Transverse colon (tissue), 3 donors: ENCODE results near the gene UBASH3A.

Experiments used
- CTCF ChIP-seq, 5 experiments: fragments of 200-600 bp in 3 of 5; fragments of 450-650 bp in 2 of 5; sonication (generic) in 3 of 5; IDR thresholded peaks; 1 replicate in 2 of 5; 2 replicates in 3 of 5; pipeline ENCODE4 v1.5.1; 2016 to 2017; ENCODE audit warnings: antibody characterized with exemption in 5 of 5, inconsistent platforms in 3 of 5, mild to moderate bottlenecking in 2 of 5, moderate library complexity in 1 of 5
- EP300 ChIP-seq: sonication (generic); formaldehyde crosslinking; IDR thresholded peaks from one replicate; pipeline ENCODE4 v1.6.1; 2017; ENCODE audit warnings: antibody characterized with exemption, low read depth

GRCh38 chr21:42438316-42439205, 34.9 kb downstream of the UBASH3A start:
- TF ChIP-seq EP300 = no peak
- no peak for TF ChIP-seq CTCF (IDR thresholded peaks at IDR 0.05)
